ENCODE results near the gene HMG20B.

- TF ChIP-seq CTCF (IDR thresholded peaks at IDR 0.05) = no peak
- no peak for TF ChIP-seq POLR2AphosphoS5 (IDR thresholded peaks at IDR 0.05; ENCODE audit: insufficient read depth in 1 of 2, low read depth in 1 of 2)
Observed at GRCh38 chr19:3612901-3613741, 40.4 kb downstream of the HMG20B start.

All from vagina (tissue), 2 donors.